GM06990 (cell line): Measurements from ENCODE around the gene YOD1.

ENCODE experiments used
- DNase-seq: peaks from one replicate; pipeline ENCODE4 v3.0.0-alpha.2; 2011; ENCODE audit not compliant: insufficient read length; ENCODE audit errors: extremely low read depth
- H3K27me3 ChIP-seq: replicated peaks from 2 replicates; pipeline ENCODE4 v1.6.0; 2011; ENCODE audit warnings: low read length; ENCODE audit not compliant: control insufficient read depth, insufficient read depth
- H3K36me3 ChIP-seq: 2 replicates; pipeline ENCODE4 v1.5.1; 2011; ENCODE audit warnings: low read length; ENCODE audit not compliant: control insufficient read depth, insufficient read depth
- H3K4me3 ChIP-seq: replicated peaks from 2 replicates; pipeline ENCODE4 v1.5.1; 2011; ENCODE audit warnings: low read depth, mild to moderate bottlenecking, control low read depth, low read length
- CTCF ChIP-seq: IDR thresholded peaks from 2 replicates; pipeline ENCODE4 v1.5.1; 2011; ENCODE audit warnings: low read length, control low read depth, mild to moderate bottlenecking, inconsistent platforms; ENCODE audit not compliant: insufficient read depth, poor library complexity, severe bottlenecking

Gene YOD1

GRCh38 chr1:207070811-207071210 lies 19.8 kb upstream of the YOD1 start:
- Histone ChIP-seq H3K4me3 (no peak overlapping the region), H3K27me3 (no peaks in the 10 kb centered on the region), H3K36me3 (no peaks in the 10 kb centered on the region)
- DNase-seq: no peak
- no peak for TF ChIP-seq CTCF

- Histone ChIP-seq H3K4me3 (no peak overlapping the region), H3K27me3 (no peaks in the 10 kb centered on the region), H3K36me3 (no peaks in the 10 kb centered on the region)
- DNase-seq: no peak
- no peak for TF ChIP-seq CTCF
Measured at GRCh38 chr1:207069858-207070506, 19.0 kb upstream of the YOD1 start.

GRCh38 chr1:207069061-207069460 lies 18.1 kb upstream of the YOD1 start:
- Histone ChIP-seq H3K36me3 (no peaks in the 10 kb centered on the region), H3K4me3 (no peak overlapping the region), H3K27me3 (no peaks in the 10 kb centered on the region)
- DNase-seq: no peak
- TF ChIP-seq CTCF: no peak

- H3K27me3 ChIP-seq: no peaks in the 10 kb centered on the region
Measured at GRCh38 chr1:207067665-207068064, 16.7 kb upstream of the YOD1 start.

GRCh38 chr1:207067185-207067584 lies 16.2 kb upstream of the YOD1 start:
- no peaks in the 10 kb centered on the region for H3K27me3 ChIP-seq
- TF ChIP-seq CTCF: no peak
- DNase-seq: no peak
- H3K36me3 ChIP-seq: no peaks in the 10 kb centered on the region
- no peak overlapping the region for H3K4me3 ChIP-seq

More at GRCh38 chr1:207067665-207068064, 16.7 kb upstream of the YOD1 start:
- Histone ChIP-seq H3K36me3 (no peaks in the 10 kb centered on the region), H3K4me3 (no peak overlapping the region)
- no peak for TF ChIP-seq CTCF
- no peak for DNase-seq

- H3K27me3 ChIP-seq: no peaks in the 10 kb centered on the region
- no peak for DNase-seq
- H3K4me3 ChIP-seq: no peak overlapping the region
- H3K36me3 ChIP-seq: no peaks in the 10 kb centered on the region
- TF ChIP-seq CTCF: no peak
Measured at GRCh38 chr1:207064561-207064960, 13.6 kb upstream of the YOD1 start.
